Spleen (tissue), 11 donors: ENCODE data around the gene IL1RAPL1. TPM values are rescaled to one million over a fixed set of nuclear protein-coding genes. Genes with fewer than 3 reads are reported as not detected.

Source experiments
- DNase-seq: peaks from one replicate; pipeline ENCODE4 v3.0.0-alpha.2; 2020
- H3K27ac ChIP-seq, 8 donors: fragments of 200-600 bp; sonication (generic) in 7 of 8; 1 replicate in 4 of 8; 2 replicates in 4 of 8; pipeline versions ENCODE4 v1.5.0 to v1.8.0; 2016 to 2021; ENCODE audit warnings: inconsistent platforms in 4 of 8, mild to moderate bottlenecking in 4 of 8, moderate library complexity in 1 of 8
- H3K27me3 ChIP-seq, 7 donors: fragments of 200-600 bp; sonication (generic) in 6 of 7; replicated peaks in 1 of 7; 1 replicate in 4 of 7; 2 replicates in 3 of 7; pipeline versions ENCODE4 v1.5.0 to v1.8.0; 2016 to 2021; ENCODE audit warnings: inconsistent platforms in 3 of 7, mild to moderate bottlenecking in 1 of 7
- H3K36me3 ChIP-seq, 6 donors: fragments of 200-600 bp; sonication (generic) in 5 of 6; 1 replicate in 4 of 6; 2 replicates in 2 of 6; pipeline versions ENCODE4 v1.5.0 to v1.8.0; 2016 to 2021; ENCODE audit warnings: inconsistent platforms in 2 of 6
- H3K4me1 ChIP-seq, 6 donors: fragments of 200-600 bp; sonication (generic) in 5 of 6; 1 replicate in 3 of 6; 2 replicates in 3 of 6; pipeline versions ENCODE4 v1.5.0 to v1.8.0; 2016 to 2021; ENCODE audit warnings: inconsistent platforms in 3 of 6
- H3K4me3 ChIP-seq, 8 donors: fragments of 200-600 bp; sonication (generic) in 7 of 8; 1 replicate in 4 of 8; 2 replicates in 4 of 8; pipeline versions ENCODE4 v1.5.0 to v1.8.0; 2016 to 2021; ENCODE audit warnings: inconsistent platforms in 4 of 8, mild to moderate bottlenecking in 4 of 8, moderate library complexity in 2 of 8
- H3K9me3 ChIP-seq, 8 donors: fragments of 200-600 bp; sonication (generic) in 7 of 8; 1 replicate in 4 of 8; 2 replicates in 4 of 8; pipeline versions ENCODE4 v1.5.0 to v1.8.0; 2016 to 2021; ENCODE audit warnings: inconsistent platforms in 4 of 8
- POLR2A ChIP-seq, 3 donors: fragments of 450-650 bp; IDR thresholded peaks; one replicate each; pipeline ENCODE4 v1.5.1; 2017; ENCODE audit warnings: antibody characterized with exemption in 3 of 3, mild to moderate bottlenecking in 1 of 3
- POLR2AphosphoS5 ChIP-seq, 3 donors: sonication (generic); formaldehyde crosslinking; IDR thresholded peaks; one replicate each; pipeline ENCODE4 v1.5.1; 2017; ENCODE audit warnings: antibody characterized with exemption in 3 of 3
- WGBS, 5 donors: extraction: QIAGEN DNeasy Blood & Tissue Kit in 3 of 5; methylation state at CpG; one replicate each; pipeline versions ENCODE4 v1.1.5 to v1.1.7; 2013 to 2018; 5-methylcytosine and 5-hydroxymethylcytosine counted together
- intact Hi-C: fragments of 100-400 bp; cut with DNase I; formaldehyde crosslinking; loops from one replicate; pipeline ENCODE4 v1.15.0; 2023; ENCODE audit warnings: low total_unique reads
- polyA plus RNA-seq, 3 donors: library from polyadenylated mRNA; stranded (reverse); fragments of 200-250 nt; gene quantifications; one replicate each; pipeline ENCODE4 v1.2.1, GENCODE V29; 2013
- total RNA-seq, 7 donors: library from RNA; depleted of rRNA in 3 of 7; stranded (reverse); fragments of >200 nt in 3 of 7; fragmentation: NEBNext Ultra II Directional in 4 of 7; extraction: Animal tissue kit (Norgen Biotek cat#: 25700) in 4 of 7; gene quantifications; one replicate each; pipeline versions ENCODE4 v1.1.0 to v1.2.1, GENCODE V29; 2016 to 2021
- TF ChIP-seq, protein P1 (sequence below), 11 experiments: fragments of 200-600 bp in 7 of 11; fragments of 450-650 bp in 4 of 11; sonication (generic) in 4 of 11; IDR thresholded peaks in 8 of 11; conservative IDR thresholded peaks in 3 of 11; 1 replicate in 7 of 11; 2 replicates in 4 of 11; pipeline versions ENCODE4 v1.4.0 to v1.8.0; 2016 to 2021; ENCODE audit warnings: antibody characterized with exemption in 11 of 11, inconsistent platforms in 4 of 11, mild to moderate bottlenecking in 1 of 11
- donor health status: healthy with polysubstance abuse.
- donor health status: DM: no; HTN: no; CAD: no; lungs with moderate emphysema.
- donor health status: DM: no; HTN: no; CAD: no.
- donor health status: Bipolar disorder and iron deficiency.
- donor health status: healthy.
- donor health status: DM: no; HTN: no; CAD: no.
- donor health status: DM: yes; HTN: yes; CAD: no.

IL1RAPL1 gene
- total and polyA plus RNA-seq, 10 donors: 0.03 to 0.19 TPM; not detected in 8

DNA sequence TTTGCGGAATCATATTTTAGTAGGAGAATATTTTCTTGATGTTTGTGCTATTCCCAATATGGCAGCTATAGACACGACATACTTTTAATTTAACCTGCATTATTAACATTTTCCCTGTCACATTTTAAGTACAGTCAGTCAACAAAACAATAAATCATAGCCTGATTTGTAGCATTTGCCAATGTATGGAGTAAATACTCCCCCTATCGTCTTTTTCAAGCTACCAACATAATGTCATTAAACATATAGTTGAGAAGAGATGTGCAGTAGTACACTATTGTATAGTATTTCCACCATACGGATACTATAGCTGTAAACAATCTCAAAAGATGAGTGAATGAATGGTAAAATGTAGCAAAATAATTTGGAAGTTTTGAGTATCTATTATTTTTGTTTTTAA, 1324.4 kb downstream of the IL1RAPL1 start:
- H3K4me3 ChIP-seq: no peak overlapping the region
- DNase-seq: no peak
- TF ChIP-seq, protein P1, sequence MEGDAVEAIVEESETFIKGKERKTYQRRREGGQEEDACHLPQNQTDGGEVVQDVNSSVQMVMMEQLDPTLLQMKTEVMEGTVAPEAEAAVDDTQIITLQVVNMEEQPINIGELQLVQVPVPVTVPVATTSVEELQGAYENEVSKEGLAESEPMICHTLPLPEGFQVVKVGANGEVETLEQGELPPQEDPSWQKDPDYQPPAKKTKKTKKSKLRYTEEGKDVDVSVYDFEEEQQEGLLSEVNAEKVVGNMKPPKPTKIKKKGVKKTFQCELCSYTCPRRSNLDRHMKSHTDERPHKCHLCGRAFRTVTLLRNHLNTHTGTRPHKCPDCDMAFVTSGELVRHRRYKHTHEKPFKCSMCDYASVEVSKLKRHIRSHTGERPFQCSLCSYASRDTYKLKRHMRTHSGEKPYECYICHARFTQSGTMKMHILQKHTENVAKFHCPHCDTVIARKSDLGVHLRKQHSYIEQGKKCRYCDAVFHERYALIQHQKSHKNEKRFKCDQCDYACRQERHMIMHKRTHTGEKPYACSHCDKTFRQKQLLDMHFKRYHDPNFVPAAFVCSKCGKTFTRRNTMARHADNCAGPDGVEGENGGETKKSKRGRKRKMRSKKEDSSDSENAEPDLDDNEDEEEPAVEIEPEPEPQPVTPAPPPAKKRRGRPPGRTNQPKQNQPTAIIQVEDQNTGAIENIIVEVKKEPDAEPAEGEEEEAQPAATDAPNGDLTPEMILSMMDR (IDR thresholded peaks at IDR 0.05 in 8 of 11, conservative IDR thresholded peaks at IDR 0.05 in 3 of 11): no peak
- no peak for TF ChIP-seq POLR2A (IDR thresholded peaks at IDR 0.05)
- no peak for TF ChIP-seq POLR2AphosphoS5 (IDR thresholded peaks at IDR 0.05)
- peaks cover 0 to 15% (median 0%) of the 10 kb centered on the region in 8 donors for H3K9me3 ChIP-seq
- intact Hi-C loops: no loop called here
- 57 to 78% (median 68%) methylated on average over 4 of the region's 4 CpGs for WGBS, 5 donors
- H3K36me3 ChIP-seq: no peaks in the 10 kb centered on the region
- H3K4me1 ChIP-seq: no peaks in the 10 kb centered on the region
- no peak overlapping the region for H3K27ac ChIP-seq
- no peaks in the 10 kb centered on the region for H3K27me3 ChIP-seq

DNA sequence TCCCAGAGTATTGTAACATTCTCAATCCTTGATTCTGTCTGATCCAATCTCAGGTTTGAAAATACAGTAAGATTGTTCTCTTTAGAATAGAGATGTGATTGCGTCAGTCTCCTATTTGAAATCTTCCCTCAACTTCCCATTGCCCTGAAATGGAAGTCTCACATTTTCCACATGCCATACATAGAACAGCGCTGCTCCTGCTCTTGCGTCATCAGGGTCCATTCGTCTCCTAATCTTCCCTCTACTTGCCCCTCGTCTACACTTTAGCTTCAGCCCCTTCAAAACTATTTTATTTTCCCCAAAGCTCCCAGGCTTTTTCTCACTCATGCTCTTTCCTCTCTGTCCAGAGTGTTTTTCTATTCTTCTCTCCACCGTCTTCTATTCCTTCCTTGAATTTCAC, 1326.4 kb downstream of the IL1RAPL1 start:
- Histone ChIP-seq H3K36me3 (no peaks in the 10 kb centered on the region), H3K9me3 (peaks cover 0 to 15% (median 0%) of the 10 kb centered on the region in 8 donors), H3K4me3 (no peak overlapping the region), H3K27ac (no peak overlapping the region), H3K27me3 (no peaks in the 10 kb centered on the region), H3K4me1 (no peaks in the 10 kb centered on the region)
- TF ChIP-seq POLR2A (IDR thresholded peaks at IDR 0.05) (no peak), POLR2AphosphoS5 (IDR thresholded peaks at IDR 0.05) (no peak)
- TF ChIP-seq, protein P1 (IDR thresholded peaks at IDR 0.05 in 8 of 11, conservative IDR thresholded peaks at IDR 0.05 in 3 of 11): no peak
- DNase-seq: no peak
- 67 to 80% (median 75%) methylated on average over 6 of the region's 6 CpGs for WGBS, 5 donors
- intact Hi-C loops: no loop called here

DNA sequence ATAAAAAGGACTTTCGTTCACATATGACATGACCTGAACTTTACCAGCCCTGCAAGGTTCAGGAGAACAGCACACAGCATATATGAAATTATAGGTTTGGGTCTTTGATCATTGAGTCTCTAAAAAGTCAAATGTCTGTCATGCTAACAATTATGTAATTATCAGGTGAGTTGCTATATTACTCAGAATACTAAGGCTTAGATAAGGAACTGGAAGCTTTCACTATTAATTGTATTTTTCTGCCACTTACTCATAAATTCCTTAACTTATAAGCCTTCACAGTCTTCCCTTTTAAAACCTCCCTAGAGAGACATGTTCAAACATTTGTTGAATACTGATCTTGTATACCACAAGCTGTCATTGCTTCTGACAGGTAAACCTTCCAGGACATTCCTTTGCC, 1335.4 kb downstream of the IL1RAPL1 start:
- Histone ChIP-seq H3K4me3 (no peak overlapping the region), H3K27ac (no peak overlapping the region), H3K27me3 (no peaks in the 10 kb centered on the region), H3K9me3 (no peaks in the 10 kb centered on the region), H3K36me3 (no peaks in the 10 kb centered on the region), H3K4me1 (no peaks in the 10 kb centered on the region)
- WGBS, 5 donors: 42 to 86% (median 54%) methylated on average over 1 of the region's 1 CpG
- intact Hi-C loops: no loop called here
- TF ChIP-seq POLR2A (IDR thresholded peaks at IDR 0.05): no peak
- TF ChIP-seq POLR2AphosphoS5 (IDR thresholded peaks at IDR 0.05): no peak
- TF ChIP-seq, protein P1 (IDR thresholded peaks at IDR 0.05 in 8 of 11, conservative IDR thresholded peaks at IDR 0.05 in 3 of 11): no peak
- no peak for DNase-seq

DNA sequence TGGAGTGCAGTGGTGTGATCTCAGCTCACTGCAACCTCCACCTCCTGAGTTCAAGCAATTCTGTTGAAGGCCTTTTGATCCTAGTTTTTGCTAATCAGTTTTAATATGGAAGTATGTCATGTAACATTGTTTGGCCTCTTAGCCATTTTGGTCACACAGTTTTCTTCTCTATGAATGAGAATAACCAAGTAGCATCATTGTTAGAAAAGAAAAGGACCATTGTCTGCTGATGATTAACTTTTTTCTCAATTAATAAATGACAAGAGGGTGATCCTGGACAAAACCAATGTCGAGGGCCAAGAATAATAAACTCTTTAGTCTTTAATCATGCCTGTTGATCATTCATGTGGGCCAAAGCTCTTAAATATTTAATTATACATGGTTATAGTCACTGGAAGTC, 1338.8 kb downstream of the IL1RAPL1 start:
- no peaks in the 10 kb centered on the region for H3K4me1 ChIP-seq
- 49 to 76% (median 57%) methylated on average over 1 of the region's 1 CpG for WGBS, 5 donors
- TF ChIP-seq POLR2AphosphoS5 (IDR thresholded peaks at IDR 0.05): no peak
- no peak for TF ChIP-seq POLR2A (IDR thresholded peaks at IDR 0.05)
- TF ChIP-seq, protein P1 (IDR thresholded peaks at IDR 0.05 in 8 of 11, conservative IDR thresholded peaks at IDR 0.05 in 3 of 11): no peak
- DNase-seq: no peak
- no peak overlapping the region for H3K27ac ChIP-seq
- H3K27me3 ChIP-seq: peaks cover 0 to 5% (median 0%) of the 10 kb centered on the region in 7 donors
- H3K9me3 ChIP-seq: no peaks in the 10 kb centered on the region
- H3K36me3 ChIP-seq: no peaks in the 10 kb centered on the region
- no peak overlapping the region for H3K4me3 ChIP-seq
- intact Hi-C loops: no loop called here
